ENCODE data around the gene RALGPS1.

DNA sequence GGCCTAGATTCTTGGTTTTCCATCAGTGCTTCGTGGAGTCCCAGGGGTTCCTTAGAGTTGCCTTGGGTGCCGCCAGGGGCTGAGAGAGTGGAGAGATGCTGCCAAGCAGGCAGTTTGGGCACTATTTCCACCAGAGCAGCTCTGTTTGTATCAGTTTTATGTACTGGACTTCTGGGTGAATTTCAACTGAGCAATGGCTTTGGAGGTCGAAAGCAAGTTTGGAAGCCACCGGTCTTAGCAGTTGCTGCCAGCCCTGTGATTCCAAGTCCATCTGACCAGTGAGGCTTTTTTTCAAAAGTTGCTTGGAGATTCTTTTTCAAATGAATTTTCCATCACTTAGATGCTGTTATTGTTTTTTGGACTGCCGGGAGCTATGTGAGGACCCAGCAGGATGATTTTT, 139.4 kb downstream of the RALGPS1 start:
- TF ChIP-seq, protein P1, sequence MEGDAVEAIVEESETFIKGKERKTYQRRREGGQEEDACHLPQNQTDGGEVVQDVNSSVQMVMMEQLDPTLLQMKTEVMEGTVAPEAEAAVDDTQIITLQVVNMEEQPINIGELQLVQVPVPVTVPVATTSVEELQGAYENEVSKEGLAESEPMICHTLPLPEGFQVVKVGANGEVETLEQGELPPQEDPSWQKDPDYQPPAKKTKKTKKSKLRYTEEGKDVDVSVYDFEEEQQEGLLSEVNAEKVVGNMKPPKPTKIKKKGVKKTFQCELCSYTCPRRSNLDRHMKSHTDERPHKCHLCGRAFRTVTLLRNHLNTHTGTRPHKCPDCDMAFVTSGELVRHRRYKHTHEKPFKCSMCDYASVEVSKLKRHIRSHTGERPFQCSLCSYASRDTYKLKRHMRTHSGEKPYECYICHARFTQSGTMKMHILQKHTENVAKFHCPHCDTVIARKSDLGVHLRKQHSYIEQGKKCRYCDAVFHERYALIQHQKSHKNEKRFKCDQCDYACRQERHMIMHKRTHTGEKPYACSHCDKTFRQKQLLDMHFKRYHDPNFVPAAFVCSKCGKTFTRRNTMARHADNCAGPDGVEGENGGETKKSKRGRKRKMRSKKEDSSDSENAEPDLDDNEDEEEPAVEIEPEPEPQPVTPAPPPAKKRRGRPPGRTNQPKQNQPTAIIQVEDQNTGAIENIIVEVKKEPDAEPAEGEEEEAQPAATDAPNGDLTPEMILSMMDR (IDR thresholded peaks at IDR 0.05; ENCODE audit: low read depth, low read length, poor library complexity, severe bottlenecking) = no peak
- no peak for TF ChIP-seq EZH2phosphoT487 (IDR thresholded peaks at IDR 0.05; ENCODE audit: borderline replicate concordance, low read length)

Measured in DOHH2 (cell line).